Liver (tissue), 3 donors: Measurements from ENCODE around the gene PLCB1.

Experiments
- CTCF ChIP-seq: fragments of 150-350 bp; IDR thresholded peaks from 2 replicates; pipeline ENCODE4 v1.5.1; 2017; ENCODE audit warnings: improper control_type of control experiment, low read depth, low read length; ENCODE audit not compliant: missing input control
- FOXA1 ChIP-seq: IDR thresholded peaks from 2 replicates; pipeline ENCODE4 v1.6.1; 2016; ENCODE audit warnings: antibody characterized with exemption
- JUND ChIP-seq, 2 donors: IDR thresholded peaks; 2 replicates each; pipeline ENCODE4 v1.6.1; 2016; ENCODE audit warnings: antibody characterized with exemption in 2 of 2
- MAX ChIP-seq: IDR thresholded peaks from 2 replicates; pipeline ENCODE4 v1.6.1; 2016; ENCODE audit warnings: antibody characterized with exemption
- RXRA ChIP-seq, 2 donors: IDR thresholded peaks; 2 replicates each; pipeline ENCODE4 v1.6.1; 2017 to 2018; ENCODE audit warnings: antibody characterized with exemption in 2 of 2, mild to moderate bottlenecking in 1 of 2
- SP1 ChIP-seq: IDR thresholded peaks from 2 replicates; pipeline ENCODE4 v1.6.1; 2018; ENCODE audit warnings: antibody characterized with exemption, mild to moderate bottlenecking
- TAF1 ChIP-seq: conservative IDR thresholded peaks from 2 replicates; pipeline ENCODE4 v1.6.1; 2016; ENCODE audit warnings: antibody characterized with exemption, mild to moderate bottlenecking
- donor health status: healthy.
- donor health status: healthy.

- no peak for TF ChIP-seq MAX
- no peak for TF ChIP-seq CTCF
- TF ChIP-seq TAF1: no peak
- TF ChIP-seq FOXA1: no peak
- TF ChIP-seq RXRA (IDR thresholded peaks at IDR 0.05): no peak
- no peak for TF ChIP-seq SP1
- TF ChIP-seq JUND (IDR thresholded peaks at IDR 0.05): no peak
These were observed 43.9 kb downstream of the PLCB1 start for GRCh38 chr20:8175741-8176675.
